HEK293 (cell line): Measurements from ENCODE around the gene TFEC.

Source experiments
- CTCF ChIA-PET: fragments of 350-600 bp; formaldehyde crosslinking; extraction: SDS; loops from one replicate; lab custom pipeline; 2021; ENCODE audit warnings: antibody characterized with exemption; lab: Yijun Ruan, JAX
- POLR2A ChIA-PET: fragments of 300-600 bp; formaldehyde crosslinking; extraction: SDS; loops from one replicate; lab custom pipeline; 2020; ENCODE audit warnings: antibody characterized with exemption, inconsistent platforms; lab: Yijun Ruan, JAX
- H3K27ac ChIP-seq: fragments of 200-500 bp; sonication (Bioruptor generic); 2 replicates; pipeline ENCODE4 v1.5.1; 2014; ENCODE audit warnings: low read depth, low read length, control low read depth, inconsistent platforms; ENCODE audit errors: extremely low read depth
- H3K36me3 ChIP-seq, 2 experiments: fragments of 200-500 bp in 1 of 2; sonication (Bioruptor generic) in 1 of 2; 1 replicate in 1 of 2; 2 replicates in 1 of 2; pipeline ENCODE4 v1.5.1; 2014 to 2017; ENCODE audit warnings: inconsistent platforms in 2 of 2, low read length in 2 of 2; ENCODE audit not compliant: control insufficient read depth in 2 of 2, insufficient read depth in 1 of 2
- H3K4me1 ChIP-seq: fragments of 200-500 bp; sonication (Bioruptor generic); 2 replicates; pipeline ENCODE4 v1.5.1; 2014; ENCODE audit warnings: mild to moderate bottlenecking, low read length, inconsistent platforms; ENCODE audit not compliant: control insufficient read depth, insufficient read depth
- H3K4me3 ChIP-seq: 2 replicates; pipeline ENCODE4 v1.5.1; 2011; ENCODE audit warnings: low read depth, mild to moderate bottlenecking, control low read depth, low read length, moderate library complexity
- H3K9me3 ChIP-seq: fragments of 200-500 bp; sonication (Bioruptor generic); 2 replicates; pipeline ENCODE4 v1.5.1; 2014; ENCODE audit warnings: low read depth, low read length, inconsistent platforms; ENCODE audit not compliant: control insufficient read depth, insufficient read depth
- GLIS1 ChIP-seq: fragments of 450-650 bp; formaldehyde crosslinking; IDR thresholded peaks from 2 replicates; pipeline ENCODE4 v1.5.1; 2016; ENCODE audit warnings: missing biosample characterization, missing genetic modification characterization
- KLF7 ChIP-seq: fragments of 450-650 bp; formaldehyde crosslinking; IDR thresholded peaks from 2 replicates; pipeline ENCODE4 v1.5.1; 2016; ENCODE audit warnings: missing biosample characterization, missing genetic modification characterization, borderline replicate concordance
- ZNF155 ChIP-seq: fragments of 450-650 bp; formaldehyde crosslinking; IDR thresholded peaks from 2 replicates; pipeline ENCODE4 v1.5.1; 2016; ENCODE audit warnings: missing biosample characterization, missing genetic modification characterization
- ZNF169 ChIP-seq: fragments of 450-650 bp; formaldehyde crosslinking; IDR thresholded peaks from 2 replicates; pipeline ENCODE4 v1.5.1; 2016; ENCODE audit warnings: missing biosample characterization, missing genetic modification characterization
- ZNF202 ChIP-seq: fragments of 450-650 bp; formaldehyde crosslinking; IDR thresholded peaks from 2 replicates; pipeline ENCODE4 v1.5.1; 2016; ENCODE audit warnings: missing biosample characterization, missing genetic modification characterization, borderline replicate concordance
- ZNF214 ChIP-seq: fragments of 450-650 bp; formaldehyde crosslinking; IDR thresholded peaks from 2 replicates; pipeline ENCODE4 v1.5.1; 2017; ENCODE audit warnings: missing biosample characterization, mild to moderate bottlenecking, missing genetic modification characterization, borderline replicate concordance
- ZNF302 ChIP-seq: fragments of 450-650 bp; formaldehyde crosslinking; IDR thresholded peaks from 2 replicates; pipeline ENCODE4 v1.5.1; 2016; ENCODE audit warnings: missing biosample characterization, missing genetic modification characterization, low read depth
- ZNF354C ChIP-seq: fragments of 450-650 bp; formaldehyde crosslinking; IDR thresholded peaks from 2 replicates; pipeline ENCODE4 v1.5.1; 2016; ENCODE audit warnings: missing biosample characterization, missing genetic modification characterization, low read depth, borderline replicate concordance
- ZNF37A ChIP-seq: fragments of 450-650 bp; IDR thresholded peaks from 2 replicates; pipeline ENCODE4 v1.5.1; 2018; ENCODE audit warnings: missing biosample characterization, missing genetic modification characterization
- ZNF555 ChIP-seq: fragments of 450-650 bp; formaldehyde crosslinking; conservative IDR thresholded peaks from 2 replicates; pipeline ENCODE4 v1.5.1; 2017; ENCODE audit warnings: missing biosample characterization, mild to moderate bottlenecking, missing genetic modification characterization, inconsistent platforms
- ZNF560 ChIP-seq: fragments of 450-650 bp; formaldehyde crosslinking; IDR thresholded peaks from 2 replicates; pipeline ENCODE4 v1.5.1; 2017; ENCODE audit warnings: missing biosample characterization, missing genetic modification characterization, borderline replicate concordance
- ZNF561 ChIP-seq: fragments of 450-650 bp; IDR thresholded peaks from 2 replicates; pipeline ENCODE4 v1.5.1; 2018; ENCODE audit warnings: missing biosample characterization, missing genetic modification characterization, borderline replicate concordance
- ZNF585B ChIP-seq: fragments of 450-650 bp; formaldehyde crosslinking; IDR thresholded peaks from 2 replicates; pipeline ENCODE4 v1.5.1; 2016; ENCODE audit warnings: missing biosample characterization, missing genetic modification characterization
- ZNF621 ChIP-seq: fragments of 450-650 bp; formaldehyde crosslinking; IDR thresholded peaks from 2 replicates; pipeline ENCODE4 v1.5.1; 2017; ENCODE audit warnings: missing biosample characterization, missing genetic modification characterization
- ZNF629 ChIP-seq: fragments of 450-650 bp; formaldehyde crosslinking; IDR thresholded peaks from 2 replicates; pipeline ENCODE4 v1.5.1; 2017; ENCODE audit warnings: missing biosample characterization, missing genetic modification characterization
- ZNF704 ChIP-seq: fragments of 450-650 bp; formaldehyde crosslinking; IDR thresholded peaks from 2 replicates; pipeline ENCODE4 v1.5.1; 2016; ENCODE audit warnings: missing biosample characterization, missing genetic modification characterization
- ZNF768 ChIP-seq: fragments of 450-650 bp; formaldehyde crosslinking; IDR thresholded peaks from 2 replicates; pipeline ENCODE4 v1.5.1; 2018; ENCODE audit warnings: missing biosample characterization, mild to moderate bottlenecking, missing genetic modification characterization
- ZNF843 ChIP-seq: fragments of 450-650 bp; formaldehyde crosslinking; IDR thresholded peaks from 2 replicates; pipeline ENCODE4 v1.5.1; 2016; ENCODE audit warnings: missing biosample characterization, missing genetic modification characterization
- TF ChIP-seq, protein P1 (sequence below): fragments of 450-650 bp; formaldehyde crosslinking; IDR thresholded peaks from 2 replicates; pipeline ENCODE4 v1.5.1; 2016; ENCODE audit warnings: missing biosample characterization, missing genetic modification characterization
- TF ChIP-seq, protein P2 (sequence below): fragments of 450-650 bp; formaldehyde crosslinking; conservative IDR thresholded peaks from 2 replicates; pipeline ENCODE4 v1.5.1; 2016; ENCODE audit warnings: low read depth, missing biosample characterization, missing genetic modification characterization
- TF ChIP-seq, protein P3 (sequence below): fragments of 450-650 bp; formaldehyde crosslinking; IDR thresholded peaks from 2 replicates; pipeline ENCODE4 v1.5.1; 2016; ENCODE audit warnings: missing biosample characterization, missing genetic modification characterization

TFEC gene

DNA sequence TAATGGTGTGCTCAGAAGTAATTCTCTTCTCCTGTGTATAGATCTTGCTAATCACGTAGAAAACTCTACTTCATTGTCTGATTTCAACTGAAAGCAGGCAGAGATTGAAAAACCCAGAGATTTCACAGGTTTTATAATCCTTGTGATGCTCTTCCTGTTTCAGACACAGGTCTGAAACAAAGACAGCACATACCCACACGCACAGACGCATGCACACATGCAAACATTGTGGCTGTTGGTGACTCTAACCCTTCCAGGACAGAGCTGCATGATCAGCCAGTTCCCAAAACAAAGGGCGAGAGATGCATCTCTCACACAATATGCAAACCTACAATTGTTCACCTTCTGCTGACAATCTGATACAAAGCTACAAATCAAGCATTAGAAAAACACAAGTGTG lies 11.1 kb upstream of the TFEC start:
- POLR2A ChIA-PET = no interaction called here
- Histone ChIP-seq H3K36me3 (no peaks in the 10 kb centered on the region), H3K27ac (no peak overlapping the region), H3K4me1 (no peaks in the 10 kb centered on the region)
- no peak for TF ChIP-seq ZNF37A (tag by site-specific recombination)
- no peak for TF ChIP-seq ZNF629 (tag by site-specific recombination)
- TF ChIP-seq, all 188 proteins: peak for 0
- CTCF ChIA-PET = no interaction called here
- Histone ChIP-seq H3K4me3 (no peak overlapping the region), H3K9me3 (no peaks in the 10 kb centered on the region)

GRCh38 chr7:116037401-116037800 lies 6.8 kb upstream of the TFEC start:
- H3K36me3 ChIP-seq = no peaks in the 10 kb centered on the region
- CTCF ChIA-PET = no interaction called here
- no peak overlapping the region for H3K27ac ChIP-seq
- no peak for TF ChIP-seq ZNF202 (tag by site-specific recombination)
- no peak for TF ChIP-seq ZNF768 (tag by site-specific recombination)
- no peak for TF ChIP-seq ZNF704 (tag by site-specific recombination)
- no peak for TF ChIP-seq ZNF354C
- TF ChIP-seq ZNF585B = no peak
- TF ChIP-seq, all 188 proteins: peak for 0
- no peaks in the 10 kb centered on the region for H3K4me1 ChIP-seq
- no peaks in the 10 kb centered on the region for H3K9me3 ChIP-seq
- POLR2A ChIA-PET = no interaction called here
- no peak overlapping the region for H3K4me3 ChIP-seq

DNA sequence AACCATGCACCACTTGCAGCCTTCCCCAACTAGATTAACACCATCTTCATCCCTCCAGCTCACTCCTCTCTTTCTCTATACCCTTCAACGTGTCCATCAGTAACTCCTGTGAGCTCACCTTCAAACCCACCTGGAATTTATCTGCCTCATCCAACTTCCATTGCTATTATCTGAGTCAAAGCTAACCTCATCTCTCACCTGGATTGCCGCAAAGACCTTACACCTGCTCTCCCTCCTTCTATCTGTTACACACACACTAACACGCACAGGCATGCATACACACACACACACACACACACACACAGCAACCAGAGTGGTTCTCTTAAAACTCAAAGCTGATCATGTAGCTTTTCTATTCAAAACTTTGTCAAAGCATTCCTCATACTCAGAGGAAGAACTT lies 3.8 kb upstream of the TFEC start:
- H3K36me3 ChIP-seq = no peaks in the 10 kb centered on the region
- no peaks in the 10 kb centered on the region for H3K9me3 ChIP-seq
- no peaks in the 10 kb centered on the region for H3K4me1 ChIP-seq
- TF ChIP-seq, protein P1, sequence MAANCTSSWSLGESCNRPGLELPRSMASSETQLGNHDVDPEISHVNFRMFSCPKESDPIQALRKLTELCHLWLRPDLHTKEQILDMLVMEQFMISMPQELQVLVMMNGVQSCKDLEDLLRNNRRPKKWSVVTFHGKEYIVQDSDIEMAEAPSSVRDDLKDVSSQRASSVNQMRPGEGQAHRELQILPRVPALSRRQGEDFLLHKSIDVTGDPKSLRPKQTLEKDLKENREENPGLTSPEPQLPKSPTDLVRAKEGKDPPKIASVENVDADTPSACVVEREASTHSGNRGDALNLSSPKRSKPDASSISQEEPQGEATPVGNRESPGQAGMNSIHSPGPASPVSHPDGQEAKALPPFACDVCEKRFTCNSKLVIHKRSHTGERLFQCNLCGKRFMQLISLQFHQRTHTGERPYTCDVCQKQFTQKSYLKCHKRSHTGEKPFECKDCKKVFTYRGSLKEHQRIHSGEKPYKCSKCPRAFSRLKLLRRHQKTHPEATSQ (tag by site-specific recombination) = no peak
- TF ChIP-seq ZNF843 = no peak
- no peak for TF ChIP-seq ZNF560 (tag by site-specific recombination)
- no peak for TF ChIP-seq ZNF561
- TF ChIP-seq KLF7 (tag by site-specific recombination) = no peak
- TF ChIP-seq ZNF302 (tag by site-specific recombination) = no peak
- TF ChIP-seq ZNF621 (tag by site-specific recombination) = no peak
- no peak for TF ChIP-seq ZNF555 (tag by site-specific recombination)
- TF ChIP-seq, protein P2, sequence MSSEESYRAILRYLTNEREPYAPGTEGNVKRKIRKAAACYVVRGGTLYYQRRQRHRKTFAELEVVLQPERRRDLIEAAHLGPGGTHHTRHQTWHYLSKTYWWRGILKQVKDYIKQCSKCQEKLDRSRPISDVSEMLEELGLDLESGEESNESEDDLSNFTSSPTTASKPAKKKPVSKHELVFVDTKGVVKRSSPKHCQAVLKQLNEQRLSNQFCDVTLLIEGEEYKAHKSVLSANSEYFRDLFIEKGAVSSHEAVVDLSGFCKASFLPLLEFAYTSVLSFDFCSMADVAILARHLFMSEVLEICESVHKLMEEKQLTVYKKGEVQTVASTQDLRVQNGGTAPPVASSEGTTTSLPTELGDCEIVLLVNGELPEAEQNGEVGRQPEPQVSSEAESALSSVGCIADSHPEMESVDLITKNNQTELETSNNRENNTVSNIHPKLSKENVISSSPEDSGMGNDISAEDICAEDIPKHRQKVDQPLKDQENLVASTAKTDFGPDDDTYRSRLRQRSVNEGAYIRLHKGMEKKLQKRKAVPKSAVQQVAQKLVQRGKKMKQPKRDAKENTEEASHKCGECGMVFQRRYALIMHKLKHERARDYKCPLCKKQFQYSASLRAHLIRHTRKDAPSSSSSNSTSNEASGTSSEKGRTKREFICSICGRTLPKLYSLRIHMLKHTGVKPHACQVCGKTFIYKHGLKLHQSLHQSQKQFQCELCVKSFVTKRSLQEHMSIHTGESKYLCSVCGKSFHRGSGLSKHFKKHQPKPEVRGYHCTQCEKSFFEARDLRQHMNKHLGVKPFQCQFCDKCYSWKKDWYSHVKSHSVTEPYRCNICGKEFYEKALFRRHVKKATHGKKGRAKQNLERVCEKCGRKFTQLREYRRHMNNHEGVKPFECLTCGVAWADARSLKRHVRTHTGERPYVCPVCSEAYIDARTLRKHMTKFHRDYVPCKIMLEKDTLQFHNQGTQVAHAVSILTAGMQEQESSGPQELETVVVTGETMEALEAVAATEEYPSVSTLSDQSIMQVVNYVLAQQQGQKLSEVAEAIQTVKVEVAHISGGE (tag by site-specific recombination) = no peak
- TF ChIP-seq ZNF155 = no peak
- TF ChIP-seq ZNF214 (tag by site-specific recombination) = no peak
- no peak for TF ChIP-seq ZNF169 (tag by site-specific recombination)
- TF ChIP-seq ZNF704 (tag by site-specific recombination) = no peak
- TF ChIP-seq, protein P3, sequence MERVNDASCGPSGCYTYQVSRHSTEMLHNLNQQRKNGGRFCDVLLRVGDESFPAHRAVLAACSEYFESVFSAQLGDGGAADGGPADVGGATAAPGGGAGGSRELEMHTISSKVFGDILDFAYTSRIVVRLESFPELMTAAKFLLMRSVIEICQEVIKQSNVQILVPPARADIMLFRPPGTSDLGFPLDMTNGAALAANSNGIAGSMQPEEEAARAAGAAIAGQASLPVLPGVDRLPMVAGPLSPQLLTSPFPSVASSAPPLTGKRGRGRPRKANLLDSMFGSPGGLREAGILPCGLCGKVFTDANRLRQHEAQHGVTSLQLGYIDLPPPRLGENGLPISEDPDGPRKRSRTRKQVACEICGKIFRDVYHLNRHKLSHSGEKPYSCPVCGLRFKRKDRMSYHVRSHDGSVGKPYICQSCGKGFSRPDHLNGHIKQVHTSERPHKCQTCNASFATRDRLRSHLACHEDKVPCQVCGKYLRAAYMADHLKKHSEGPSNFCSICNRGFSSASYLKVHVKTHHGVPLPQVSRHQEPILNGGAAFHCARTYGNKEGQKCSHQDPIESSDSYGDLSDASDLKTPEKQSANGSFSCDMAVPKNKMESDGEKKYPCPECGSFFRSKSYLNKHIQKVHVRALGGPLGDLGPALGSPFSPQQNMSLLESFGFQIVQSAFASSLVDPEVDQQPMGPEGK = no peak
- no peak for TF ChIP-seq GLIS1 (tag by site-specific recombination)
- ChIA-PET CTCF (interaction anchor here (0.6 kb wide), 1 partner anchor 9 kb away, joined by 4 read pairs; no protein-coding TSS in a partner anchor), POLR2A (no interaction called here)
- H3K27ac ChIP-seq = no peak overlapping the region
- H3K4me3 ChIP-seq = no peak overlapping the region
